GM12878 (cell line): Measurements from ENCODE around the gene SAYSD1.
"Not testable (repeated sequence)": the region's sequence is repeated elsewhere in the genome, so short reads cannot be mapped to it uniquely, and the experiment has no call there.

ENCODE experiments used
- BCL11A ChIP-seq: IDR thresholded peaks from 2 replicates; pipeline ENCODE4 v1.6.1; 2011; ENCODE audit warnings: low read depth, low read length
- CHD2 ChIP-seq: IDR thresholded peaks from 2 replicates; pipeline ENCODE4 v1.6.1; 2011; ENCODE audit warnings: low read depth, low read length, improper control_type of control experiment, borderline replicate concordance
- CTCF ChIP-seq, 3 experiments: IDR thresholded peaks in 2 of 3; conservative IDR thresholded peaks in 1 of 3; 2 replicates each; pipeline ENCODE4 v1.5.1; 2011; ENCODE audit warnings: low read depth in 3 of 3, low read length in 3 of 3, mild to moderate bottlenecking in 3 of 3, control low read depth in 2 of 3, moderate library complexity in 2 of 3, inconsistent platforms in 1 of 3, mixed read lengths in 1 of 3; ENCODE audit not compliant: control insufficient read depth in 2 of 3, insufficient read depth in 1 of 3; ENCODE audit errors: extremely low read depth in 1 of 3
- MAX ChIP-seq: IDR thresholded peaks from 2 replicates; pipeline ENCODE4 v1.6.1; 2012; ENCODE audit warnings: low read depth, low read length, improper control_type of control experiment
- POLR2A ChIP-seq: IDR thresholded peaks from 2 replicates; pipeline ENCODE4 v1.6.1; 2011; ENCODE audit warnings: low read depth, mild to moderate bottlenecking, low read length
- POLR2AphosphoS5 ChIP-seq: IDR thresholded peaks from 2 replicates; pipeline ENCODE4 v1.6.1; 2011; ENCODE audit warnings: mild to moderate bottlenecking, low read length, inconsistent platforms
- TF ChIP-seq, protein P1 (sequence below): IDR thresholded peaks from 2 replicates; pipeline ENCODE4 v1.6.1; 2011; ENCODE audit warnings: borderline replicate concordance, low read depth, mild to moderate bottlenecking, moderate library complexity, low read length; ENCODE audit not compliant: insufficient read depth, poor library complexity, severe bottlenecking

- not testable (repeated sequence) for TF ChIP-seq CTCF (IDR thresholded peaks at IDR 0.05 in 2 of 3, conservative IDR thresholded peaks at IDR 0.05 in 1 of 3; ENCODE audit: control insufficient read depth in 2 of 3, extremely low read depth in 1 of 3, insufficient read depth in 1 of 3, low read depth in 3 of 3, low read length in 3 of 3); MAX; POLR2A; BCL11A; CHD2; POLR2AphosphoS5
- TF ChIP-seq, protein P1, sequence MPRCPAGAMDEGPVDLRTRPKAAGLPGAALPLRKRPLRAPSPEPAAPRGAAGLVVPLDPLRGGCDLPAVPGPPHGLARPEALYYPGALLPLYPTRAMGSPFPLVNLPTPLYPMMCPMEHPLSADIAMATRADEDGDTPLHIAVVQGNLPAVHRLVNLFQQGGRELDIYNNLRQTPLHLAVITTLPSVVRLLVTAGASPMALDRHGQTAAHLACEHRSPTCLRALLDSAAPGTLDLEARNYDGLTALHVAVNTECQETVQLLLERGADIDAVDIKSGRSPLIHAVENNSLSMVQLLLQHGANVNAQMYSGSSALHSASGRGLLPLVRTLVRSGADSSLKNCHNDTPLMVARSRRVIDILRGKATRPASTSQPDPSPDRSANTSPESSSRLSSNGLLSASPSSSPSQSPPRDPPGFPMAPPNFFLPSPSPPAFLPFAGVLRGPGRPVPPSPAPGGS, result not testable (repeated sequence)
These were observed 21.2 kb upstream of the SAYSD1 start for GRCh38 chr6:39136207-39136606.
